Caco-2 (cell line): ENCODE data around the gene HTR1B. TPM values are rescaled to one million over a fixed set of nuclear protein-coding genes. Genes with fewer than 3 reads are reported as not detected.

Experiments used
- BruUV-seq: library from RNA; stranded (reverse); fragments of 400-500 nt; replicated peaks from 2 replicates; lab custom pipeline; 2021; lab: Mats Ljungman, UMichigan
- CTCF ChIA-PET: fragments of 300-600 bp; sonication (Branson Sonifier 250); formaldehyde crosslinking; loops from one replicate; lab custom pipeline; 2022; ENCODE audit warnings: antibody characterized with exemption; lab: Charles Lee
- POLR2A ChIA-PET: fragments of 300-600 bp; sonication (Branson Sonifier 250); formaldehyde crosslinking; loops from one replicate; lab custom pipeline; 2022; ENCODE audit warnings: antibody characterized with exemption; lab: Charles Lee
- DNase-seq, 2 experiments: peaks; one replicate each; pipeline versions ENCODE4 v3.0.0 to v3.0.0-alpha.2; 2020 to 2022
- H3K27me3 ChIP-seq: replicated peaks from 2 replicates; pipeline ENCODE4 v1.6.0; 2011; ENCODE audit warnings: low read length; ENCODE audit not compliant: control insufficient read depth, insufficient read depth
- H3K36me3 ChIP-seq: 2 replicates; pipeline ENCODE4 v1.5.1; 2011; ENCODE audit warnings: low read length; ENCODE audit not compliant: control insufficient read depth, insufficient read depth
- H3K4me1 ChIP-seq: fragments of 250-450 bp; sonication (Bioruptor Pico); 2 replicates; pipeline ENCODE4 v1.5.1; 2020; ENCODE audit warnings: mild to moderate bottlenecking
- H3K4me3 ChIP-seq: 2 replicates; pipeline ENCODE4 v1.5.1; 2011; ENCODE audit warnings: low read depth, mild to moderate bottlenecking, control low read depth, low read length
- H3K9me3 ChIP-seq: fragments of 250-450 bp; sonication (Bioruptor Pico); 2 replicates; pipeline ENCODE4 v1.5.1; 2020; ENCODE audit warnings: mild to moderate bottlenecking, moderate library complexity
- H3K27ac Mint-ChIP-seq: one replicate; pipeline ENCODE4 v1.8.0; 2022; ENCODE audit warnings: mixed read lengths; ENCODE audit not compliant: unreplicated experiment
- H3K27me3 Mint-ChIP-seq: one replicate; pipeline ENCODE4 v1.8.0; 2022; ENCODE audit warnings: mixed read lengths; ENCODE audit not compliant: insufficient read depth, unreplicated experiment
- H3K36me3 Mint-ChIP-seq: one replicate; pipeline ENCODE4 v1.8.0; 2022; ENCODE audit warnings: mild to moderate bottlenecking, mixed read lengths; ENCODE audit not compliant: insufficient read depth, unreplicated experiment
- H3K4me1 Mint-ChIP-seq: one replicate; pipeline ENCODE4 v1.8.0; 2022; ENCODE audit warnings: low read depth, mixed read lengths; ENCODE audit not compliant: unreplicated experiment
- H3K4me3 Mint-ChIP-seq: one replicate; pipeline ENCODE4 v1.8.0; 2022; ENCODE audit warnings: mild to moderate bottlenecking, moderate library complexity, mixed read lengths; ENCODE audit not compliant: unreplicated experiment
- H3K9me3 Mint-ChIP-seq: one replicate; pipeline ENCODE4 v1.8.0; 2022; ENCODE audit warnings: mixed read lengths; ENCODE audit not compliant: unreplicated experiment
- intact Hi-C: fragments of 100-400 bp; cut with micrococcal nuclease; formaldehyde crosslinking; loops from one replicate; pipeline ENCODE4 v1.10.0; 2022; ENCODE audit not compliant: unreplicated experiment
- total RNA-seq: library from RNA; stranded (reverse); gene quantifications from 2 replicates; pipeline ENCODE4 v1.2.3, GENCODE V29; 2022
- TF ChIP-seq, protein P1 (sequence below), 2 experiments: fragments of 200-600 bp in 1 of 2; IDR thresholded peaks; 1 replicate in 1 of 2; 2 replicates in 1 of 2; pipeline versions ENCODE4 v1.5.1 to v1.8.0; 2011 to 2022; ENCODE audit warnings: antibody characterized with exemption in 1 of 2, control low read depth in 1 of 2, inconsistent platforms in 1 of 2, low read depth in 1 of 2, low read length in 1 of 2, mild to moderate bottlenecking in 1 of 2, moderate library complexity in 1 of 2; ENCODE audit not compliant: insufficient read depth in 1 of 2, severe bottlenecking in 1 of 2, unreplicated experiment in 1 of 2

Gene HTR1B
- total RNA-seq, 1 experiment from 2014 or later = not detected

GRCh38 chr6:77502981-77503380 lies 39.7 kb upstream of the HTR1B start:
- H3K27me3 ChIP-seq = no peaks in the 10 kb centered on the region
- no peak for DNase-seq
- ChIA-PET POLR2A (no interaction called here), CTCF (no interaction called here)
- no peaks in the 10 kb centered on the region for H3K36me3 ChIP-seq
- no peaks in the 10 kb centered on the region for H3K4me1 ChIP-seq
- no peak overlapping the region for H3K4me3 ChIP-seq
- no peaks in the 10 kb centered on the region for H3K27me3 Mint-ChIP-seq
- H3K4me3 Mint-ChIP-seq = no peak overlapping the region
- intact Hi-C loops = no loop called here
- BruUV-seq = no TSS peak
- TF ChIP-seq, protein P1, sequence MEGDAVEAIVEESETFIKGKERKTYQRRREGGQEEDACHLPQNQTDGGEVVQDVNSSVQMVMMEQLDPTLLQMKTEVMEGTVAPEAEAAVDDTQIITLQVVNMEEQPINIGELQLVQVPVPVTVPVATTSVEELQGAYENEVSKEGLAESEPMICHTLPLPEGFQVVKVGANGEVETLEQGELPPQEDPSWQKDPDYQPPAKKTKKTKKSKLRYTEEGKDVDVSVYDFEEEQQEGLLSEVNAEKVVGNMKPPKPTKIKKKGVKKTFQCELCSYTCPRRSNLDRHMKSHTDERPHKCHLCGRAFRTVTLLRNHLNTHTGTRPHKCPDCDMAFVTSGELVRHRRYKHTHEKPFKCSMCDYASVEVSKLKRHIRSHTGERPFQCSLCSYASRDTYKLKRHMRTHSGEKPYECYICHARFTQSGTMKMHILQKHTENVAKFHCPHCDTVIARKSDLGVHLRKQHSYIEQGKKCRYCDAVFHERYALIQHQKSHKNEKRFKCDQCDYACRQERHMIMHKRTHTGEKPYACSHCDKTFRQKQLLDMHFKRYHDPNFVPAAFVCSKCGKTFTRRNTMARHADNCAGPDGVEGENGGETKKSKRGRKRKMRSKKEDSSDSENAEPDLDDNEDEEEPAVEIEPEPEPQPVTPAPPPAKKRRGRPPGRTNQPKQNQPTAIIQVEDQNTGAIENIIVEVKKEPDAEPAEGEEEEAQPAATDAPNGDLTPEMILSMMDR (IDR thresholded peaks at IDR 0.05; ENCODE audit: insufficient read depth in 1 of 2, low read depth in 1 of 2, low read length in 1 of 2, severe bottlenecking in 1 of 2, unreplicated experiment in 1 of 2) = no peak
- H3K27ac Mint-ChIP-seq = no peak overlapping the region
- no peaks in the 10 kb centered on the region for H3K9me3 ChIP-seq
- H3K4me1 Mint-ChIP-seq = no peaks in the 10 kb centered on the region
- H3K36me3 Mint-ChIP-seq = no peaks in the 10 kb centered on the region
- H3K9me3 Mint-ChIP-seq = no peaks in the 10 kb centered on the region

DNA sequence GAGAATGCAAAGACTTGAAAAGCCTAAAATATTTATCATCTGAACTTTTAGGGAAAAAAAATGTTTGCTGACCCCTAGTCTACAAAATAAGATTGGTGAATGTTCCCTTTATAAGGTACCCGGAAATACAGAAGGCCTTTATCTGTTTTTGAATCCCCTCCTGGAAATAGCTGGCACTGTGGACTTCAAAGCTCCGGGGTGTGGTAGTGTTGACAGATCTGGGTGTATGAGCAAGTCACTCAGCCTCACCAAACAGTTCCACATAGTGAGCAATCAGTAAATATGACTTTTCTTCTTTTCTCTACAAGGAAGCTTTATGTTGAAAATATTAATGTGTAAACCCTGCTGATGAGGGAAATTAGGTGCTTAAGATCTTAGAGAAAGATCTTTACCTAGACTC lies 29.2 kb upstream of the HTR1B start:
- Histone ChIP-seq H3K27me3 (no peaks in the 10 kb centered on the region), H3K9me3 (no peaks in the 10 kb centered on the region), H3K36me3 (no peaks in the 10 kb centered on the region), H3K4me1 (no peaks in the 10 kb centered on the region), H3K4me3 (no peak overlapping the region)
- H3K9me3 Mint-ChIP-seq = no peaks in the 10 kb centered on the region
- POLR2A ChIA-PET = no interaction called here
- no peaks in the 10 kb centered on the region for H3K27me3 Mint-ChIP-seq
- TF ChIP-seq, protein P1 (IDR thresholded peaks at IDR 0.05; ENCODE audit: insufficient read depth in 1 of 2, low read depth in 1 of 2, low read length in 1 of 2, severe bottlenecking in 1 of 2, unreplicated experiment in 1 of 2) = no peak
- CTCF ChIA-PET = no interaction called here
- DNase-seq = no peak
- H3K36me3 Mint-ChIP-seq = no peaks in the 10 kb centered on the region
- no peaks in the 10 kb centered on the region for H3K4me1 Mint-ChIP-seq
- H3K4me3 Mint-ChIP-seq = no peak overlapping the region
- intact Hi-C loops = no loop called here
- H3K27ac Mint-ChIP-seq = no peak overlapping the region
- BruUV-seq = no TSS peak

DNA sequence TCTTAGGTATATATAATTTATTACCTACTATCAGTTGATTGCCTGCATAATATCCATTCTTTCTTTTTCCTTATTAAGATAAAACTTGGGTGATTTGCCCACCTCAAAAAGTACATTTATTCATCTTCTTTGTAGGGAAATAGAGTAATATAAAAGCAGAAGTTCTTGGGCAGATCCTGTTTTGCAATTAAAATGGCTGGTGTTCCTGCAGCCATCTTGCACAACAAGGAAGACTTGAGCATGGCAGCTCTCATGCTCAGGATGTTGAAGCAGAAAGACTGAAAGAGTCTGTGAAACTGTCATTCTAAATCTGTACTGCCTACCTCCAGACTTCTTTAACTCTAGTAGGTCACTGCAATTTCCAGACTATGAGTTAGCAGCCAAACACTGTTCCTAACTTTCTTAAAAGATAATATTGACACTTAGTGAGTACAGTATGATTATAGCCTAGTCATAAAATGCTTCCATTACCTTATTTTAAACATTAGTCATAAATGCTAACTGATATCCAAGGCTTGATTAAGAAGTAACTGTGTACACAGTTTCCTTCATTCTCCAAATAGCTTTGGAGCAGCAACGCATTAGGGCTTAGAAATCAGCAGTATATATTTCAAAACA lies 24.6 kb upstream of the HTR1B start:
- intact Hi-C loops = no loop called here
- Mint-ChIP-seq H3K27ac (no peak overlapping the region), H3K4me1 (no peaks in the 10 kb centered on the region), H3K9me3 (no peaks in the 10 kb centered on the region), H3K27me3 (no peaks in the 10 kb centered on the region), H3K36me3 (no peaks in the 10 kb centered on the region), H3K4me3 (no peak overlapping the region)
- no peak overlapping the region for H3K4me3 ChIP-seq
- no TSS peak for BruUV-seq
- no peaks in the 10 kb centered on the region for H3K4me1 ChIP-seq
- no peaks in the 10 kb centered on the region for H3K27me3 ChIP-seq
- DNase-seq = no peak
- ChIA-PET POLR2A (no interaction called here), CTCF (no interaction called here)
- TF ChIP-seq, protein P1 (IDR thresholded peaks at IDR 0.05; ENCODE audit: insufficient read depth in 1 of 2, low read depth in 1 of 2, low read length in 1 of 2, severe bottlenecking in 1 of 2, unreplicated experiment in 1 of 2) = no peak
- no peaks in the 10 kb centered on the region for H3K36me3 ChIP-seq
- H3K9me3 ChIP-seq = no peaks in the 10 kb centered on the region
